Stimulated activated CD8-positive, alpha-beta memory T cell treated with anti-CD3 and anti-CD28 coated beads, Interleukin-7, amount 100 ng/mL, for 4 hours (primary cell): ENCODE results near the gene COASY.

Experiments
- DNase-seq, 2 donors: peaks; one replicate each; pipeline ENCODE4 v3.0.0-alpha.2; 2020; ENCODE audit warnings: low read depth in 2 of 2

Gene COASY

GRCh38 chr17:42613699-42614295 is 51.8 kb downstream of the COASY start:
- DNase-seq, result no peak
